ENCODE results near the gene MAP3K2. TPM values are rescaled to one million over a fixed set of nuclear protein-coding genes. Genes with fewer than 3 reads are reported as not detected.

Gene MAP3K2
- total RNA-seq, 4 donors from 2014 or later, result 44.9 to 79.4 (median 52.4) TPM

- ATAC-seq (ENCODE audit: low FRiP score), result no peak
- TF ChIP-seq CTCF (IDR thresholded peaks at IDR 0.05), result no peak
- DNase-seq (ENCODE audit: low spot score), result no peak
These were observed 17.5 kb upstream of the MAP3K2 start for GRCh38 chr2:127405255-127405610.

GRCh38 chr2:127404466-127405254 is 16.9 kb upstream of the MAP3K2 start:
- ATAC-seq (ENCODE audit: low FRiP score) (no peak), DNase-seq (ENCODE audit: low spot score) (no peak)
- no peak for TF ChIP-seq CTCF (IDR thresholded peaks at IDR 0.05)

- TF ChIP-seq CTCF (IDR thresholded peaks at IDR 0.05), result no peak
- ATAC-seq (ENCODE audit: low FRiP score), result no peak
- no peak for DNase-seq (ENCODE audit: low spot score)
These were observed 15.7 kb upstream of the MAP3K2 start for GRCh38 chr2:127403460-127403859.

GRCh38 chr2:127401757-127402695 is 14.3 kb upstream of the MAP3K2 start:
- TF ChIP-seq CTCF (IDR thresholded peaks at IDR 0.05), result no peak
- DNase-seq (ENCODE audit: low spot score), result no peak
- no peak for ATAC-seq (ENCODE audit: low FRiP score)

- DNase-seq (ENCODE audit: low spot score) (no peak), ATAC-seq (ENCODE audit: low FRiP score) (peak; percentile 89)
These were observed 13.4 kb upstream of the MAP3K2 start for GRCh38 chr2:127400897-127401756.

More at GRCh38 chr2:127400897-127401756, 13.4 kb upstream of the MAP3K2 start:
- TF ChIP-seq CTCF (IDR thresholded peaks at IDR 0.05), result no peak
